Large intestine (tissue), 12 donors: ENCODE results near the gene ACTR8. TPM values are rescaled to one million over a fixed set of nuclear protein-coding genes. Genes with fewer than 3 reads are reported as not detected.
"Not testable (repeated sequence)": the region's sequence is repeated elsewhere in the genome, so short reads cannot be mapped to it uniquely, and the experiment has no call there.

Experiments
- DNase-seq, 2 donors: peaks; one replicate each; pipeline versions ENCODE4 v3.0.0 to v3.0.0-alpha.2; 2013
- H3K27ac ChIP-seq: one replicate; pipeline ENCODE4 v1.5.1; 2013; ENCODE audit warnings: low read length
- H3K27me3 ChIP-seq: 2 replicates; pipeline ENCODE4 v1.6.1; 2013; ENCODE audit warnings: low read length; ENCODE audit not compliant: control insufficient read depth, insufficient read depth
- H3K36me3 ChIP-seq: 2 replicates; pipeline ENCODE4 v1.6.1; 2013; ENCODE audit warnings: low read length; ENCODE audit not compliant: control insufficient read depth, insufficient read depth
- H3K4me1 ChIP-seq: one replicate; pipeline ENCODE4 v1.6.1; 2013; ENCODE audit warnings: low read length; ENCODE audit not compliant: control insufficient read depth, insufficient read depth
- H3K4me3 ChIP-seq: one replicate; pipeline ENCODE4 v1.5.1; 2013; ENCODE audit warnings: low read length
- H3K9me3 ChIP-seq: one replicate; pipeline ENCODE4 v1.6.1; 2013; ENCODE audit warnings: mild to moderate bottlenecking, low read depth, low read length, moderate library complexity; ENCODE audit not compliant: control insufficient read depth
- WGBS: methylation state at CpG from one replicate; pipeline ENCODE4 v1.1.5; 2013; ENCODE audit warnings: low lambda C conversion rate; ENCODE audit not compliant: insufficient coverage; 5-methylcytosine and 5-hydroxymethylcytosine counted together
- long read RNA-seq, 11 donors: transcript quantifications; one replicate each; lab custom pipeline, GENCODE V29; 2026
- polyA plus RNA-seq: library from polyadenylated mRNA; unstranded; fragments of 120-200 nt; gene quantifications from one replicate; pipeline ENCODE4 v1.2.1, GENCODE V29; 2013

Gene ACTR8
- 27.3 TPM for polyA plus RNA-seq
- long read RNA-seq, donor 1, transcript ACTR8-201 (13 exons, 3,629 nt) = major isoform, 5 of 5 reads
- long read RNA-seq, donor 1, partial matches to known transcripts = 0 of 5 reads
- long read RNA-seq, donor 1, other reads (novel, unspliced or antisense) = 0 of 5 reads
- long read RNA-seq, donor 2, partial matches to known transcripts = 0 of 5 reads
- long read RNA-seq, donor 2, other reads (novel, unspliced or antisense) = 0 of 5 reads
- long read RNA-seq, donor 3 = 0 reads
- long read RNA-seq, donor 4 = 0 reads
- long read RNA-seq, donor 5, partial matches to known transcripts = 0 of 3 reads
- long read RNA-seq, donor 5, other reads (novel, unspliced or antisense) = 0 of 3 reads
- long read RNA-seq, donor 6, transcript ACTR8-201 (13 exons, 3,629 nt) = major isoform, 6 of 7 reads
- long read RNA-seq, donor 6, partial matches to known transcripts = 0 of 7 reads
- long read RNA-seq, donor 6, other reads (novel, unspliced or antisense) = 0 of 7 reads
- long read RNA-seq, donor 7, partial matches to known transcripts = 0 of 3 reads
- long read RNA-seq, donor 7, other reads (novel, unspliced or antisense) = 0 of 3 reads
- long read RNA-seq, donor 8, partial matches to known transcripts = 0 of 3 reads
- long read RNA-seq, donor 8, other reads (novel, unspliced or antisense) = 0 of 3 reads
- long read RNA-seq, donor 9, transcript ACTR8-201 (13 exons, 3,629 nt) = major isoform, 5 of 5 reads
- long read RNA-seq, donor 9, partial matches to known transcripts = 0 of 5 reads
- long read RNA-seq, donor 9, other reads (novel, unspliced or antisense) = 0 of 5 reads
- long read RNA-seq, donor 10, transcript ACTR8-201 (13 exons, 3,629 nt) = major isoform, 6 of 7 reads
- long read RNA-seq, donor 10, partial matches to known transcripts = 0 of 7 reads
- long read RNA-seq, donor 10, other reads (novel, unspliced or antisense) = 0 of 7 reads
- long read RNA-seq, donor 11, partial matches to known transcripts = 0 of 3 reads
- long read RNA-seq, donor 11, other reads (novel, unspliced or antisense) = 0 of 3 reads

DNA sequence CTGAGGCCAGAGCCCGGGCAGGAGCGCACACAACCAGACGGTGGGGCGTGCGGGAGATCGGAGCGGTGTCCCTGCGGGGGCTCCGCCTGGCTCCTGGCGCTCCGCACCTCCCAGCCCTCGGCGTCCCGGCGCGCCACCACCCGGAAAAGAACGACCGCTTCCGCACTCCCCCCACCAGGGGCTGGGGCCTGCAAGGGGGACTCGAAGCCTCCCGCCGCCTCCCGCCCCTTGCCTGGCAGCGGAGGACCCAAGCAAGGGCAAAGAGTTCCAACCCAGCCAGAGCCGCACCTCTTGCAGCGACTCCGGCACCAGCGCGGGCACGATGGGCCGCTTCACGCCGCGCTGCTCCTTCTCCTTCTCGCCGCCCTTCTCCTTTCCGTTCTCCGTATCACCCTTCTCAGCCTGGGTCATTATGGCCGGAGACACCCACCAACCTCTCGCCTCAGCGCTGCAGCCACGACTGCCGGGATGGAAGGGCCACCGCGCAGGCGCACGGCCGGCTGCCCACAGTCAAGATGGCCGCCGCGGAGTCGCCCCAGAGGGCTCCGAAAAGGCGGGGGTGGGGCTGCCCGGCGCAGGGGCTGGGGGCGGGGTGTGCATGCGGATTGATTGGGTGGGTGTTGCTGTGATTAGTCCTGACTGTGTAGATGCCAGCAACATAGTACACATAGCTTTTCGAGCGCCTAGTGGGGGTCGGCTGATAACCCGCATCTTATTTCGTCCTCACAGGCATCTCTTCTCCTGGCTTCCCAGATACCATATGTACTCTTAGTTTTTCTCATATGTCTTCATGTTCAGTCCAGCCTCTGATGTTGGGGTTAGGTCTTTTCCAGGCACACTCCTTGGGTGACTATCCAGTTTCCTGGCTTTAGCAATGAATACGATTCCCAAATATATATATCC lies at the start of gene ACTR8:
ACTR8 (minus strand) TSS at position 462 of the 903 bp plus-strand sequence; CDS start at position 411, 51 bp downstream.
- Histone ChIP-seq H3K27ac (peak within 1 kb of the TSS; percentile 87), H3K9me3 (no peaks in the 10 kb centered on the region), H3K27me3 (no peaks in the 10 kb centered on the region), H3K36me3 (peaks cover 37% of the 10 kb centered on the region), H3K4me1 (peaks cover 8% of the 10 kb centered on the region), H3K4me3 (peak within 1 kb of the TSS; percentile 87)
- DNase-seq = peak; percentile 81 to 94
- 0% methylated on average over 1 of the region's 65 CpGs for WGBS

DNA sequence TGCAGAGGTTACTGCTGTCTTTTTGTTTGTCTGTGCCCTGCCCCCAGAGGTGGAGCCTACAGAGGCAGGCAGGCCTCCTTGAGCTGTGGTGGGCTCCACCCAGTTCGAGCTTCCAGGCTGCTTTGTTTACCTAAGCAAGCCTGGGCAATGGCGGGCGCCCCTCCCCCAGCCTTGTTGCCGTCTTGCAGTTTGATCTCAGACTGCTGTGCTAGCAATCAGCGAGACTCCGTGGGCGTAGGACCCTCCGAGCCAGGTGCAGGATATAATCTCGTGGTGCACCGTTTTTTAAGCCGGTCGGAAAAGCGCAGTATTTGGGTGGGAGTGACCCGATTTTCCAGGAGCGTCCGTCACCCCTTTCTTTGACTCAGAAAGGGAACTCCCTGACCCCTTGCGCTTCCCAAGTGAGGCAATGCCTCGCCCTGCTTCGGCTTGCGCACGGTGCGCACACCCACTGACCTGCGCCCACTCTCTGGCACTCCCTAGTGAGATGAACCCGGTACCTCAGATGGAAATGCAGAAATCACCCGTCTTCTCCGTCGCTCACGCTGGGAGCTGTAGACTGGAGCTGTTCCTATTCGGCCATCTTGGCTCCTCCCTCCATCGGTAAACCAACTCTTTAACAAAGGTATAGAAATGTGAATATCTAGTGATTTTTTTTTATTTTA lies 45.4 kb upstream of the ACTR8 start:
- 86% methylated on average over 1 of the region's 30 CpGs for WGBS
- not testable (repeated sequence) for H3K4me3 ChIP-seq, H3K27me3 ChIP-seq, H3K36me3 ChIP-seq, H3K27ac ChIP-seq, H3K9me3 ChIP-seq, H3K4me1 ChIP-seq, DNase-seq

- Histone ChIP-seq H3K27ac (no peak overlapping the region), H3K36me3 (no peaks in the 10 kb centered on the region), H3K4me3 (no peak overlapping the region), H3K4me1 (no peaks in the 10 kb centered on the region), H3K9me3 (no peaks in the 10 kb centered on the region), H3K27me3 (no peaks in the 10 kb centered on the region)
- no CpG with 5 or more reads among the region's 1 CpG for WGBS
- DNase-seq = no peak
Observed at GRCh38 chr3:53921296-53921695, 39.3 kb upstream of the ACTR8 start.

GRCh38 chr3:53919741-53920140 lies 37.8 kb upstream of the ACTR8 start:
- H3K9me3 ChIP-seq = no peaks in the 10 kb centered on the region
- H3K4me3 ChIP-seq = no peak overlapping the region
- H3K4me1 ChIP-seq = no peaks in the 10 kb centered on the region
- no CpG with 5 or more reads among the region's 2 CpGs for WGBS
- no peak overlapping the region for H3K27ac ChIP-seq
- no peaks in the 10 kb centered on the region for H3K36me3 ChIP-seq
- no peak for DNase-seq
- no peaks in the 10 kb centered on the region for H3K27me3 ChIP-seq

- no peak for DNase-seq
- no CpG with 5 or more reads among the region's 8 CpGs for WGBS
Observed at GRCh38 chr3:53913401-53913800, 31.4 kb upstream of the ACTR8 start.

GRCh38 chr3:53902711-53903110 lies 20.8 kb upstream of the ACTR8 start:
- WGBS = 80% methylated on average over 1 of the region's 5 CpGs
- Histone ChIP-seq H3K4me1 (no peaks in the 10 kb centered on the region), H3K36me3 (no peaks in the 10 kb centered on the region), H3K27ac (no peak overlapping the region), H3K4me3 (no peak overlapping the region), H3K27me3 (peaks cover under 1% of the 10 kb centered on the region), H3K9me3 (no peaks in the 10 kb centered on the region)
- no peak for DNase-seq

More at GRCh38 chr3:53913401-53913800, 31.4 kb upstream of the ACTR8 start:
- H3K36me3 ChIP-seq = no peaks in the 10 kb centered on the region
- no peak overlapping the region for H3K4me3 ChIP-seq
- no peaks in the 10 kb centered on the region for H3K4me1 ChIP-seq
- H3K9me3 ChIP-seq = no peaks in the 10 kb centered on the region
- no peaks in the 10 kb centered on the region for H3K27me3 ChIP-seq
- no peak overlapping the region for H3K27ac ChIP-seq

- DNase-seq = no peak
- no peaks in the 10 kb centered on the region for H3K36me3 ChIP-seq
- no peaks in the 10 kb centered on the region for H3K9me3 ChIP-seq
- H3K27me3 ChIP-seq = peaks cover 4% of the 10 kb centered on the region
- H3K27ac ChIP-seq = no peak overlapping the region
- H3K4me3 ChIP-seq = no peak overlapping the region
- no peaks in the 10 kb centered on the region for H3K4me1 ChIP-seq
- 83% methylated on average over 1 of the region's 1 CpG for WGBS
Observed at GRCh38 chr3:53902067-53902466, 20.1 kb upstream of the ACTR8 start.

DNA sequence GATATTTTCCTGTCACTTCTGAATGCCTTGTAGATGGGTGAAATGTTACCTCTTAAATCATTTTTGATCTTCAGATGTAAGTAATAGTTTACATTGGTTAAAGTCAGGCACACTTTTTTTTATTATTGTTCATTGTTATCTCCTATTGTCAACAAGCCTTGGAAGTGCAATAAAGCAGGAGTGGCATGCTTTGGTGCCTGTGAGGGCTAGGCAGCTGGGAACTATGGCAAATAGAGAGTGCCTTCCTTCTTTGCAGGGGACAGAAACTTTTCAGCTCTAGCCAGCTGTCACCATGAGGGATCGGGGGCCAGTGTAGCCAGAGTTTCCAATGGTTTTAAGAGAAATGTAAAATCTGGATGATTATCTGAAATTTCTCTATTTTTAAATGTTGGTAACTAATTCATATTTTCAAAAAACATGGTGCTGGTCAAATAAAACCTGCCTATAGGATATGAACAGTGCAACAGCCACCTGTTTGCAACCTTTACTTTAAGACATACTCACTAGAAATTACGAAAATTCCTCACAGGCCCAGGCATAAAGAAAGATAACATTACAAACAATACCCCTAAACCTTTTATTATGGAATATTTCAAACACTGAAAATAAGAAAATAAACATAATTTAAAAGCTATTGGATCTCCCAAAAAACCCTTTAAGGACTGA lies 18.8 kb upstream of the ACTR8 start:
- no peaks in the 10 kb centered on the region for H3K4me1 ChIP-seq
- H3K4me3 ChIP-seq = no peak overlapping the region
- no peaks in the 10 kb centered on the region for H3K36me3 ChIP-seq
- no peak overlapping the region for H3K27ac ChIP-seq
- H3K27me3 ChIP-seq = peaks cover 4% of the 10 kb centered on the region
- peak in 1 of 2 donors; percentile 42 for DNase-seq
- whole genome bisulfite sequencing = 20% methylated on average over 1 of the region's 2 CpGs
- no peaks in the 10 kb centered on the region for H3K9me3 ChIP-seq

GRCh38 chr3:53899750-53900149 lies 17.8 kb upstream of the ACTR8 start:
- no CpG with 5 or more reads among the region's 2 CpGs for WGBS
- Histone ChIP-seq H3K36me3 (no peaks in the 10 kb centered on the region), H3K27ac (no peak overlapping the region), H3K4me1 (no peaks in the 10 kb centered on the region), H3K27me3 (peaks cover 4% of the 10 kb centered on the region), H3K4me3 (no peak overlapping the region), H3K9me3 (no peaks in the 10 kb centered on the region)
- DNase-seq = no peak
